HG03575 (cell line): ENCODE measurements around the gene AURKB.

Source experiments
- ATAC-seq: cut with Tn5 transposase; IDR thresholded peaks from one replicate; pipeline ENCODE4 v1.9.1; 2021; ENCODE audit not compliant: unreplicated experiment, insufficient number of reproducible peaks, low FRiP score; ENCODE audit errors: extremely low read depth

The AURKB gene

DNA sequence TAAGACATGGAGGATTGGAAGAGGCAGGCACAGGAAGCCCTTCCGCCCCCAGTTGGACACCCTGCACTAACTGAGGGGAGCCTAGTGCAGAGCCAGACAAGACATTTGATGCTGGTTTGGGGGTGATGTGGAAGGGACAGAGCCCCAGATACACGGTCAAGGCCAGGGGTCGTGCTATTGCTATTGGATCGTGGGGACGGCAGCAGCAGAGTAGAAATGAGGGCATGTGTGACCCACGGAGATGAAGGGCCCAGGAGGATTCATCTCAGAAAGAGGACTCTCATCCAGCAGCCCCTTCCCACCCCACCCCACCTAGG lies 45.6 kb downstream of the AURKB start:
- no peak for ATAC-seq

DNA sequence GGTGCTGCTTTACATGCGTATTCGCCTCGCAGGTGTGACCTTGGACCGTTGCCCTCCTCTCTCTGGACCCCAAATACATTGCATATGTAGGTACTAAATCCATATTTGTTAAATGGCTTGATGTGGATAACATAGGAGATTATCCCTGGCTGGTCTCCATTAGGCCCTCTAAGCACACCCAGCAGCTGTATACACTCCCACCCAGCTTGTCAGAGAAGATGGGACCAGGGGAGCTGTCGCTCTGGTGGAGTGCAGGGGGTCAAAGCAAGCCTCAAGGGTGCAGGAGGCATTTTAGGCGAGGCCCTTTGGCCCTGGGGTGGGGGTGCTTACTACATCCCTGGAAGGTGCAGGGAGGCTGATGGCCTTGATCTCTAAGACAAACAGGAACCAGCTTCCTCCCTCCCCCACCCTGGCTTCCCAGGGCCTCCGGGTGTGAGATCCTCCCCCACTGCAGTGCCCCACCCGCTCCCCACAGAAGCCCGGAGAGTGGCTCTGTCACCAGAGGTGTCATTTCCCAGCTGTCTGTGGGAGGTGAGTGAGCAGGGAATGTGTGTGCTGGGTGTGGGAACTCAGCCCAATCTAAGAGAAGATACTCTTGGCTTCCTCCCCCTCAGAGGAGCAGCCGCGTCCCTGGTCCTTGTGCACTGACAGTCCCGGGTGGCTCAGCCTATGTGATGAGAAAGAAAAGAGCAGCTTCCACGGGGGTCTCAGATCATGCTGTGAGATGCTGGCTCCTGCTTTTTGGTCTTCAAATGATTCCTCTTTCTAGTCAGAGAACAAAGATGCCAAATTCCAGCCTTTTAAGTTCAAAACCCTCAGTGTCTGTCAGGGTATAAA lies 46.2 kb downstream of the AURKB start:
- no peak for ATAC-seq

DNA sequence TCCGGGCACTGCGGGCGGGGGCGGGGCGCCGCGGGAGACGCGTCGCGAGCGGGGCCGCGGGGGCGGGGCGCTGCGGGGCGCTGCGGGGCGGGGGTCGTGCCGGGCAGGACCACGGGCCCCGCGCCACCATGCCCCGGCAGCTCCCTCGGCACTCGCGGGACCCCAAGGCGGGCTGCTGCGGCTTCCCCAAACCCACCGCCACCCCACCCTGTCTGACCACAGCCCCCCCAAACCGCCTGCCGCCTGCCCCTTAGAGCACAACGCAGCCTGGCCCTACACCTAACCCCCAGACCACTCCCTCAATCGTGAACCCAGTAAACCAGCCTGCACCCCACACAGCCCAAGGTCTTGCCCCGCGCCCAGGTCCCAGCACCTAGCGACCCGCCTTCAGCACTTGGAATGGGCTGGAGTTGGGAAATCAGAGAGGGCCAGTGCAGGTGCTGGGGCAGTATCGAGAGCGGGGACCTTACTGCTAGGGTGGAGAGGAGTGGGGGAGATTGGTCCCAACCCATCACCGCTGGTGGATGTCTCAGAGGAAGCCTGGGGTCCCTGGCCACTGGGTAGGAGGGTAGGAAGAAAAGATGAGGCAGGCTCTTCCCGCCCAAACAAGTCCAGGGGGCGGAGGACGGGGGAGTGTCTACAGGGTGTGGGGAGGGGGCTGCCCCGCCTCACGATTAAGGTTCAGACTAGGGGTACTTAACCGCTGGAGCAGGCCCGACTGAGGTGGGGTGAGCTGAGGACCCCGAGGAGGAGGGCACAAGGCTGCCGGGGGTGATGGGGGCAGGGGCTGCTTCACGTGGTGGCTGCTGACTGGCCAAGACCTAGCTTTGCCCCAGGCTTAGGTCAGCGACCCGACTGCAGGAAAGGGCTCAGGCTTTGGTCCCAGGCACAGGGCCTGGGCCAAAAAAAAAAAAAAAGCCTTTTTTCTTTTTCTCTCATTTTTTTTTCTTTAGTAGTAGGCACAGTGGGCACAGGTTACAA lies 47.1 kb downstream of the AURKB start:
- no peak for ATAC-seq

DNA sequence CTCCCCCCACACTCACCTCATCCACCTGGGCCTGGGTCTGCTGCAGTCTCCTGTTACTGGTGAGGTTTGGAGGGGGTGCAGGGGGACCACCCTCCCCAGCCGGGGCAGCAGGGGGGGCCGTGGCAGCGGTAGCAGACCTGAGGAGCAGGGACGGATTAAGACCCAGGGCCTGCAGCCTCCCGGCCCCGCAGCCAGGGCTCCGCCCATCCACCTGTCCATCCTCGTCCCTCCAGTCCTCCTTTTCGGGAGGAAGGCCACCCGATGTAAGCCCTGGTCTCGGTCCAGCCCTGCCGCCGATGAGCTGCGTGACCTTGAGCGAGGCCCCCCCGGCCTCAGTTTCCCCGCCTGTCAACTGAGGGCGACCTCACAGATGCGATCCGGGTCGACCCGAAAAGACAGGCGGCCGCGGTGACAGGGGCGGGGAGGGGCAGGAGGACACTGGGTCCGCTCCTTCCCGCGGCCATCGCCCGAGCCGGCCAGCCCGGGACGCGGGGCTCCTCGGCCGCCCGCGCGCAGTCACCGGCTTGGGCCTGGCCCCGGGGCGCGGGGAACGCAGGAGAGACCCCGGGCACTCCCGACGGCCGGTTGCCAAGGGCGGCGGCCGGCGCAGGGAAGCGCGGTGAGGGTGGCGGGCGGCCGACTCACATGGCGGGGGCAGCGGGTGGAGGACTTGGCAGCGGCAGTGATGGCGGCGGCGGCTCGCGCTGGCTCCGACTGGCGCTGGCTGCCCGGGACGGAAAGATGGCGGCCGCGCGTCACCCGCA lies 48.0 kb downstream of the AURKB start, which contains the start of gene VAMP2:
TSS of gene VAMP2 (minus strand) at position 716 of the 764 bp plus-strand sequence. CDS start at position 647, 69 bp downstream.
- no peak for ATAC-seq

DNA sequence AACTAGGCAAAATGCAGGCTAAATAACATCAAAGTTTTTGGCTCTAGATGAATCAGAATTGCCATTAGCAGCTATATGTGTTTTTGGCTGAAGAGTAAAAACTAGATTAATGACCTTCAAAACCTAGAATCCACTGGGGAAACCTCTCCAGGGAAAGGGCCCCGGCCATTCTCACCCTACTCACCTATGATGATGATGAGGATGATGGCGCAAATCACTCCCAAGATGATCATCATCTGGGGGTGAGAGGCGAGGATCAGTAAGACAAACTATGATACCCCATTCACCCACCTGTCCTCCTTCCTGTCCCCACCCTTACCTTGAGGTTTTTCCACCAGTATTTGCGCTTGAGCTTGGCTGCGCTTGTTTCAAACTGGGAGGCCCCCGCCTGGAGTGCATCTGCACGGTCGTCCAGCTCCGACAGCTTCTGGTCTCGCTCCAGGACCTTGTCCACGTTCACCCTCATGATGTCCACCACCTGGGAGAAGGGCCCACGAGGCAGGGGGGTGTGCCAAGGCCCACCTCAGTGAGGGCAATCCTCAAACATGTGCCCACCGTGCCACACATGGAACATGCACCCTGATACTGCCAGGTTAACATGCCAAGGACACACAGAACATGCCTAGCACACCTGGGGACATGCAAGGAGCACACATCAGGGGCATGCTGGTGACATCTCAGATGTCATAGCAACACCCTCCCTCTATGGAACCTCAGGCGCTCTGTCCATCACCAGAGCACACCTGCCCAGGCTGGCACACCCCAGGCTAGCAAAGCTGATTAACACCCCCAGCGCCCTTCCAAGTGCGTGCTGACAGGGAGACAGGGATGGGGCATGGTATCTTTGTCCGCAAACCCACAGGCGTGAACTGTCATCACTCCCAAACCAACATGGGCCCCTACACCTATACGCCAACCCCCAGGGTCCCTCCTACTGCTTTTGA lies 48.8 kb downstream of the AURKB start:
- ATAC-seq: no peak

DNA sequence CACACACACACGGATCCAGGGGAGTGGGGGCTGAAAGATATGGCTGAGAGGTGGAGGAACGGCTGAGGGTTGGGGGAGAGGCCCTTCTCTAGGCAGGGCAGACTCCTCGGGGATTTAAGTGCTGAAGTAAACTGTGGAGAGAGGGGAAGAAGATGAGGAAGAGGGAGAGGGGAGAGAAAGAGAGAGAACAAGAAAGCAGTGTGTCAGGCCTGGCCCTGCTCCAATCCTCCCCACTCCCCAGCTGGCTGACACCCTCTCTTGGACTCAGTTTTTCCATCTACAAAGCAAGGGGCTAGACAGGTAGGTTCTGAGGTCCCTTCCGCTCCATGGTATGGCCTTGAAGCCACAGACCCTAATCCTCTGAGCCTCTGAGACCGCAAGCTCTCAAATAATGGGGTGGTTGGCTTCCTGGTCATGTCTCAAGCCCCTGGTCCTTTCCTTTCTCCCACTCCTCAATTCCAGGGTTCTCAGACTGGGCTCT lies 49.6 kb downstream of the AURKB start:
- ATAC-seq: no peak

DNA sequence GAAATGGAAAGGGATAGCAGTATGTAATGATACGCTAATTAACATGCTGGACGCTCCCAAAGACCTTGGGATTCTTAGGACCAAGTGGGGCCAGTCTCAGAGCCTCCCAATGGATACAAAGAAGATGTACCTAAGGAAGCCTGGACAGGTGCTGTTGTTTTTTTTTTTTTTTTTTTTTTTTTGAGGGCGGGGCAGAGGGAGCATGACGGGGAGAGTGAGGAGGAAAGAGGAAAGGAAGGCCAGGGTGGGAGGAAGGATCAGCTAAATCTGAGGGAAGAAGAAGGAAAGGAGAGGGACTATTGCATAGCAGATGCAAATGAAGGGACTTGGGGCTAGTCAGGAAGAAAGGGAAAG lies 50.2 kb downstream of the AURKB start:
- no peak for ATAC-seq

DNA sequence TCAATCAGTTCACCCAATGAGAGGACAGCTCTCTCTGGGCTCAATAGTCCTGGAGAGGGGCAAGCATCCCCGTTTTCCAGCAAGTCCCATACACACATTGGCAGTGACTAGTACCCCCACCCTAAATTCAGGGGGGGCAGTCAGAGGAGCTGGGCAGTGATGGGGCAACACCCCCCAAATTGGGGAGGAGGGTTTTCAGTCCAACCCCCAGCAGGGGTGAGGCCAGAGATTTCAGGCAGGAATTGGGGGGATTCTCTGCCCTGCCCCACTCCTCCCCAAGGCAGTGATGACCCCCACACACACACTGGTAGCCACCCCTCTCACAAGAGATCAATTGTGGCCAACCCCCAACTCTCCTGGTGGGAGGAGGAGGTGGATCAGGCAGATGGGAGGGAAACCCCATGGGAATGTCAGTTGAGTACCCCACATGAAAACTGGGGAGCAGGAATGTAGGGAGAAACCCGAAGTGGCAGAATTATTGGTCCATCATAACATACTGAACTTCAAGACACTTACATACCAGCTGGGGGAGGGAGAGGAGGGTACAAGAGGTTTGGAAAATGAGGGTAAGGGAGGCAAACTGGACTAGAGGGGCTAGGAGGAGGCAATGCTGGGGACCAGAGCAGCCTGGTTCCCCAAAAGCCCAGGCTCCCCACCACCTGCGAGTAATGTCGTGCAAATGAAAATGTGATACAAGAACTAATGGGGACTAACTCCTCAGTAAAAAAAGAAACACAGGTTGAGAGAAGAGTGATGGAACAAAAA lies 50.7 kb downstream of the AURKB start:
- ATAC-seq: no peak

DNA sequence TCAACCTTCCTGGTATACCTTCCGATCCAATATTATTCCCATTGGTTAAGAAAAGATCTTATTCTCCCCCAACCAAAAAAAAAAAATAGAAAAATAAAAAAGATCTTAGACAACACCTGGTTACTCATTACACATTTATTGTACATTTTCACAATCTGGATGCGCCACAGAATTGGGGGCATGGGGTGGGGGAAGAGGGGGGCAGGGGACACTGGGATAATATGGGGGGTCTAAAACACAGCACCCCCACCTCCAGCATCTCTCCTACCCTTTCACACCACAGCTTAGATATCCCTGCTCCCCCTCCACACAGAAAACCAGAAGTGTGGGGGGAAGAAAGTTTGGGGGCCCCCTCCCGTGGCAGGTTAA lies 51.4 kb downstream of the AURKB start:
- no peak for ATAC-seq

DNA sequence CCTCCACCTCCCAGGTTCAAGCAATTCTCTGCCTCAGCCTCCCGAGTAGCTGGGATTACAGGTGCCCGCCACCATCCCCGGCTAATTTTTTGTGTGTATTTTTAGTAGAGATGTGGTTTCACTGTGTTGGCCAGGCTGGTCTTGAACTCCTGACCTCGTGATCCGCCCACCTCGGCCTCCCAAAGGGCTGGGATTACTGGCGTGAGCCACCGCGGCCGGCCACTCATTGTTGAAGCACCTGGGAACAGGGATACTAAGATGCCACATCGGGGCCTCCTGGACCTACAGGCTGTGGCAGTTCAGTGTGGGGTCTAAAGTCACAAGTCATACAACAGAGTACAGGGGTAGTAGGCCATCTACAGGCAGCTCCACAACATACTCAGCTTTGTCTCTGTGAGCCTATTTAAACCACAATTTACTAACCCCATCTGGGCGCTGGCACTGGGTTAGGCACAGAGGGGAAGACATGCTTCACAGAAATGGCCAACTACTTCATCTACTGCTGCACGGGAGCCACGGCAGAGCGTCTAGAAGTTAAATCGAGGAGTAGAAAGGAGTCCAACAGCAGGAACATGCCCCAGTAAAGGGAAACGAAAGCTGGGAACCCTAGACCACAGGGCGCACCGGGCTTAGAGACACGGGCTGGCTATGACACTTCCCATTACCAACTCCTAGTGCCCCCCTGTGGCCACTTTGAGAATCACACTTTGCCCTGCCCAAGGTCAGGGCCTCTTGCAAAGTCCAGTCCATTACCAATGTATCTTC lies 51.9 kb downstream of the AURKB start:
- ATAC-seq: no peak

DNA sequence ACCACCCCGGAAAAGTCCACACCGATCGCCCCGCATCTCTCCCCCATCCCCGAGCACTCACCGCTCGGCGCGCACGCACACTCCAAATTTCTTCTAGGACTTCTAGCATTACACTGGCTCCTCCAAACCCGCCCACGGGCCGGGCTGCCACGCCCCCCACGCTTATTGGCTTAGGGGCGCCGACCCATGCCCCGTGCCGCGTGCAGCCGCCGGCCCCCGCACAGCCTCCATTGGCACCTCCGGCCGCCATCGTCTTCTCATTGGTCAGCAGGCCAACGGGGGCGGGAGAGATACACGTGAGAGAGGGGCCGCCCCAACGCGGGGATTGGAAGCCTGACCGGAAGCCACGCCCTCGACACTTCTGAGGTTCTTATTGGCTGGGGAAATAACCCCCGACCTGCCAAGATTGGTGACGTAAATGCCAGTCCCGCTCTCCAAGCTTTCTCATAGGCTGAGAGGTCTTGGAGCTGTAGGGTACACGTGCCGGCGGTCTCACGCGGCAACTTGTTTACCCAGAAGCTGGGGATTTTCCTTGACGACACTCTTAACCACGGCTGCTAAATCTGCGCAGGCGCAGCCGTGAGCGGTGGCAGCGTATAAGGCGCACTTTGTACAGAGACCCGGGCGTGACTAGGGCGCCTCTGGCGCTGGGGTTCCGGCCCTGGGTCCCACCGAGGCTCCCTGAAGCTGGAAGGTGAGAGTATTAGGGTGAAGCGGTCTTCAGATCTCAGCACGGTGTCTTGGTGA lies 54.0 kb downstream of the AURKB start:
- peak; percentile 43 for ATAC-seq

DNA sequence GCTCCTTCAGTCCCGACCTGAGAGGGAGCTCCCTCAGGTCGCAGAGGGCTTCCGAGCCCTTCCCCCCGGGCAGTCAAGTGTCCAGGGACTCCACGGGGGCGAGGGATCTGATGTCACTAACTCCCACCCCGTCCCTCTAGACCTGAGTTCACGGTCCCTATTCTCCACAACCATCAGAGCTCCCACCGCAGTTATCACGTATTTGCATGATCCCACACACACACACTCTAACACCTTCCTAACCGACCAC lies 54.5 kb downstream of the AURKB start:
- ATAC-seq: peak; percentile 1

DNA sequence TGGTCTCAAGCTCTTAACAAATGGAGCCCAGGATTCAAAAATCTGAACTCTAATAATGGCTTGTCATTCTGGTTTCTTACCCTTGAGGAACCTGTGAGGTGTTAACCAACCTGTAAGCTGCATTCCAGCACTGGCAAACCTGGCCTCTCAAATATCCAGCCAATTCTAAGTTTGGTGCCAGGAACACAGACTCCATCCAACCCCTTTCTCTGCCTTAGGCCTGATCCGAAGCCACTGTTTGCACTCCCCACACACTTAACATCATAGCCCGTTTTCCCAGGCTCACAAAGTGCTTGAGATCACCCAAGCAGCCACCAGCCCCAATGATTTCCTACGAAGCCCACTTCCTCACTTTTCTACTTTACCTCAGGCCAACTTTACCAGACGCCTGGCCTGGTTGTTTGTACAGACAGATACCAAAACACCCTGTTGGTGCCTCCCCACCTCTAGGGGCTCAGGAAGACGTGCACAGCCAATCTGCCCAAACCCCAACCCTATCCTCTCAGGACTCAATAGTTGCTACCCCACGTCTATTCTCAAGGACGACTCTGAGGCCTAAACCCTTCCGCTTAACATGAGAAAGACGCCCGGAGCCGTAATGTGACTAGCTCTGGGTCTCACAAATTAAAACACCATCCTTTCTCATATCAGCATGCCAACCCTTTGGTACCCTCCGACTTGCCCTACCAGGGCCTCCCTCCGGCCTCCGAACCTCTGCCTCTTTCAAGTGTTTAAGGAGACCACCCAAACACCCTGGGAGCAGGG lies 55.0 kb downstream of the AURKB start:
- ATAC-seq: no peak
